Activated CD4-positive, alpha-beta T cell treated with anti-CD3 and anti-CD28 coated beads, Interleukin-2, amount 50 U/mL, for 4 hours (primary cell): ENCODE measurements around the gene TATDN2.
A peak's percentile ranks its signal among the peaks of the same experiment; 100 is the strongest.
"Not testable (repeated sequence)": the region's sequence is repeated elsewhere in the genome, so short reads cannot be mapped to it uniquely, and the experiment has no call there.

ENCODE experiments used
- DNase-seq, 2 experiments: peaks; one replicate each; pipeline ENCODE4 v3.0.0-alpha.2; 2020

Gene TATDN2

GRCh38 chr3:10235551-10235950 lies 12.7 kb upstream of the TATDN2 start:
- DNase-seq = no peak

- DNase-seq = peak; percentile 20 to 24
Measured at GRCh38 chr3:10238345-10239183, 9.7 kb upstream of the TATDN2 start.

GRCh38 chr3:10240799-10241198 lies 7.5 kb upstream of the TATDN2 start:
- DNase-seq = no peak

GRCh38 chr3:10242182-10243065 lies 5.8 kb upstream of the TATDN2 start:
- DNase-seq = peak; percentile 72 to 77

GRCh38 chr3:10244009-10244408 lies 4.2 kb upstream of the TATDN2 start:
- no peak for DNase-seq

GRCh38 chr3:10245081-10245712 lies 3.1 kb upstream of the TATDN2 start:
- no peak for DNase-seq

- no peak for DNase-seq
Measured at GRCh38 chr3:10247679-10248183, 528 bp upstream of the TATDN2 start.

GRCh38 chr3:10248984-10249748 lies 907 bp downstream of the TATDN2 start:
- peak; percentile 41 to 54 for DNase-seq

GRCh38 chr3:10249833-10250232 lies 1.6 kb downstream of the TATDN2 start:
- DNase-seq = no peak

- DNase-seq = no peak
Measured at GRCh38 chr3:10251006-10251405, 2.7 kb downstream of the TATDN2 start.

GRCh38 chr3:10253731-10254130 lies 5.5 kb downstream of the TATDN2 start:
- DNase-seq = no peak

- no peak for DNase-seq
Measured at GRCh38 chr3:10255835-10256234, 7.6 kb downstream of the TATDN2 start.

GRCh38 chr3:10259036-10259435 lies 10.8 kb downstream of the TATDN2 start:
- DNase-seq = no peak

GRCh38 chr3:10259798-10260197 lies 11.5 kb downstream of the TATDN2 start:
- DNase-seq = no peak

- no peak for DNase-seq
Measured at GRCh38 chr3:10260211-10260701, 12.0 kb downstream of the TATDN2 start.

- DNase-seq = no peak
Measured at GRCh38 chr3:10262027-10262426, 13.8 kb downstream of the TATDN2 start.

GRCh38 chr3:10263646-10264363 lies 15.5 kb downstream of the TATDN2 start:
- DNase-seq = peak; percentile 69 to 74

GRCh38 chr3:10265833-10266232 lies 17.6 kb downstream of the TATDN2 start:
- no peak for DNase-seq

- DNase-seq = not testable (repeated sequence)
Measured at GRCh38 chr3:10266936-10267335, 18.7 kb downstream of the TATDN2 start.

GRCh38 chr3:10268116-10268515 lies 19.9 kb downstream of the TATDN2 start:
- DNase-seq = no peak

GRCh38 chr3:10268930-10269329 lies 20.7 kb downstream of the TATDN2 start:
- DNase-seq = no peak
